Keratinocyte (primary cell): ENCODE results near the gene SHMT2. TPM values are rescaled to one million over a fixed set of nuclear protein-coding genes. Genes with fewer than 3 reads are reported as not detected.

ENCODE experiments used
- DNase-seq: peaks from one replicate; pipeline ENCODE4 v3.0.0-alpha.2; 2011; ENCODE audit warnings: low read depth, missing footprints, low spot score
- FAIRE-seq: peaks from 2 replicates; lab custom pipeline; 2011; peaks lifted over from hg19 to GRCh38; lab: Jason Lieb, UNC
- H2AFZ ChIP-seq: 2 replicates; pipeline ENCODE4 v1.6.0; 2012; ENCODE audit warnings: low read length, control low read depth, inconsistent platforms; ENCODE audit not compliant: control insufficient read depth
- H3K27ac ChIP-seq: 2 replicates; pipeline ENCODE4 v1.5.1; 2011; ENCODE audit warnings: low read length; ENCODE audit not compliant: control insufficient read depth, insufficient read depth
- H3K27me3 ChIP-seq: 3 replicates; pipeline ENCODE4 v1.6.0; 2011; ENCODE audit warnings: low read length; ENCODE audit not compliant: control insufficient read depth, insufficient read depth; ENCODE audit errors: extremely low read depth
- H3K36me3 ChIP-seq, 2 experiments: 2 replicates in 1 of 2; 3 replicates in 1 of 2; pipeline ENCODE4 v1.5.1; 2011; ENCODE audit warnings: low read length in 2 of 2, mild to moderate bottlenecking in 1 of 2; ENCODE audit not compliant: control insufficient read depth in 2 of 2, insufficient read depth in 2 of 2; ENCODE audit errors: extremely low read depth in 1 of 2
- H3K4me1 ChIP-seq: 3 replicates; pipeline ENCODE4 v1.5.1; 2011; ENCODE audit warnings: low read length; ENCODE audit not compliant: control insufficient read depth, insufficient read depth; ENCODE audit errors: extremely low read depth
- H3K4me2 ChIP-seq: 3 replicates; pipeline ENCODE4 v1.6.0; 2011; ENCODE audit warnings: low read depth, low read length; ENCODE audit not compliant: control insufficient read depth, insufficient read depth; ENCODE audit errors: extremely low read depth
- H3K4me3 ChIP-seq, 3 experiments: fragments of 200-600 bp in 1 of 3; sonication (generic) in 1 of 3; 2 replicates in 2 of 3; 3 replicates in 1 of 3; pipeline ENCODE4 v1.5.1; 2011 to 2016; ENCODE audit warnings: low read length in 3 of 3, mild to moderate bottlenecking in 3 of 3, control low read depth in 2 of 3, inconsistent platforms in 1 of 3, low read depth in 1 of 3, mixed read lengths in 1 of 3, mixed run types in 1 of 3, moderate library complexity in 1 of 3; ENCODE audit not compliant: control insufficient read depth in 2 of 3, insufficient read depth in 2 of 3; ENCODE audit errors: extremely low read depth in 1 of 3
- H3K79me2 ChIP-seq: 2 replicates; pipeline ENCODE4 v1.6.0; 2012; ENCODE audit warnings: low read length; ENCODE audit not compliant: control insufficient read depth, insufficient read depth
- H3K9ac ChIP-seq: 3 replicates; pipeline ENCODE4 v1.6.0; 2011; ENCODE audit warnings: low read length; ENCODE audit not compliant: control insufficient read depth, insufficient read depth; ENCODE audit errors: extremely low read depth
- H3K9me1 ChIP-seq: 3 replicates; pipeline ENCODE4 v1.6.0; 2011; ENCODE audit warnings: low read length; ENCODE audit not compliant: control insufficient read depth, insufficient read depth; ENCODE audit errors: extremely low read depth
- H3K9me3 ChIP-seq: 2 replicates; pipeline ENCODE4 v1.5.1; 2012; ENCODE audit warnings: low read depth, low read length; ENCODE audit not compliant: control insufficient read depth
- H4K20me1 ChIP-seq: 3 replicates; pipeline ENCODE4 v1.6.0; 2011; ENCODE audit warnings: low read length; ENCODE audit not compliant: control insufficient read depth, insufficient read depth; ENCODE audit errors: extremely low read depth
- CTCF ChIP-seq, 3 experiments: IDR thresholded peaks in 1 of 3; conservative IDR thresholded peaks in 1 of 3; optimal IDR thresholded peaks in 1 of 3; 2 replicates in 2 of 3; 3 replicates in 1 of 3; pipeline versions ENCODE3 to v1.5.1; 2011; ENCODE audit warnings: low read length in 3 of 3, mild to moderate bottlenecking in 3 of 3, moderate library complexity in 2 of 3, control low read depth in 1 of 3, inconsistent platforms in 1 of 3; ENCODE audit not compliant: insufficient read depth in 2 of 3; ENCODE audit errors: extremely low read depth in 1 of 3
- EZH2 ChIP-seq: IDR thresholded peaks from one replicate; pipeline ENCODE4 v1.6.1; 2012; ENCODE audit warnings: inconsistent platforms, mild to moderate bottlenecking, low read length, moderate library complexity
- dilution Hi-C: fragments of 300-500 bp; cut with MboI; formaldehyde crosslinking; loops from one replicate; pipeline ENCODE4 v1.7.0; 2020; ENCODE audit warnings: low sequenced_read_pairs; ENCODE audit not compliant: extremely low pct_ligation_motif_present
- polyA plus RNA-seq, 5 experiments: library from polyadenylated mRNA; depleted of rRNA in 3 of 5; stranded (reverse) in 3 of 5; stranded (forward) in 1 of 5; unstranded in 1 of 5; fragments of >200 nt; gene quantifications; 1 replicate in 1 of 5; 2 replicates in 3 of 5; 3 replicates in 1 of 5; pipeline versions ENCODE4 v1.2.1 to v1.2.3, GENCODE V29; 2011 to 2012; ENCODE audit warnings: missing spikeins in 2 of 5, low read depth in 1 of 5, low replicate concordance in 1 of 5

Gene SHMT2
- polyA plus RNA-seq, 1 donor (not counting 4 experiments of a cell fraction or from before 2014, with no cell fraction given) = 128 TPM

GRCh38 chr12:57254506-57255280 lies 25.2 kb downstream of the SHMT2 start:
- Histone ChIP-seq H3K9me3 (no peaks in the 10 kb centered on the region), H3K4me1 (no peaks in the 10 kb centered on the region), H3K27ac (no peak overlapping the region), H3K79me2 (no peaks in the 10 kb centered on the region), H2AFZ (no peak overlapping the region), H3K9ac (no peak overlapping the region), H4K20me1 (no peaks in the 10 kb centered on the region), H3K9me1 (no peaks in the 10 kb centered on the region), H3K27me3 (no peaks in the 10 kb centered on the region), H3K4me3 (no peak overlapping the region), H3K36me3 (peaks cover 14 to 26% of the 10 kb centered on the region in 2 experiments), H3K4me2 (no peak overlapping the region)
- DNase-seq = no peak
- dilution Hi-C loops = no loop called here
- no peak for FAIRE-seq
- TF ChIP-seq CTCF (optimal IDR thresholded peaks at IDR 0.05 in 1 of 3, IDR thresholded peaks at IDR 0.05 in 1 of 3, conservative IDR thresholded peaks at IDR 0.05 in 1 of 3; ENCODE audit: extremely low read depth in 1 of 3, insufficient read depth in 2 of 3, low read length in 3 of 3) = no peak
- TF ChIP-seq EZH2 = no peak

GRCh38 chr12:57255916-57256315 lies 26.4 kb downstream of the SHMT2 start:
- no peaks in the 10 kb centered on the region for H3K9me1 ChIP-seq
- H3K79me2 ChIP-seq = no peaks in the 10 kb centered on the region
- H3K4me1 ChIP-seq = no peaks in the 10 kb centered on the region
- H2AFZ ChIP-seq = no peak overlapping the region
- TF ChIP-seq EZH2 (no peak), CTCF (optimal IDR thresholded peaks at IDR 0.05 in 1 of 3, IDR thresholded peaks at IDR 0.05 in 1 of 3, conservative IDR thresholded peaks at IDR 0.05 in 1 of 3; ENCODE audit: extremely low read depth in 1 of 3, insufficient read depth in 2 of 3, low read length in 3 of 3) (no peak)
- peaks cover 18 to 27% of the 10 kb centered on the region in 2 experiments for H3K36me3 ChIP-seq
- H3K9ac ChIP-seq = no peak overlapping the region
- H3K27ac ChIP-seq = no peak overlapping the region
- dilution Hi-C loops = no loop called here
- no peaks in the 10 kb centered on the region for H4K20me1 ChIP-seq
- H3K4me3 ChIP-seq = no peak overlapping the region
- H3K9me3 ChIP-seq = no peaks in the 10 kb centered on the region
- DNase-seq (no peak), FAIRE-seq (no peak)
- H3K27me3 ChIP-seq = no peaks in the 10 kb centered on the region
- H3K4me2 ChIP-seq = no peak overlapping the region
